ENCODE measurements around the gene FGD5.

FGD5 gene, protein sequence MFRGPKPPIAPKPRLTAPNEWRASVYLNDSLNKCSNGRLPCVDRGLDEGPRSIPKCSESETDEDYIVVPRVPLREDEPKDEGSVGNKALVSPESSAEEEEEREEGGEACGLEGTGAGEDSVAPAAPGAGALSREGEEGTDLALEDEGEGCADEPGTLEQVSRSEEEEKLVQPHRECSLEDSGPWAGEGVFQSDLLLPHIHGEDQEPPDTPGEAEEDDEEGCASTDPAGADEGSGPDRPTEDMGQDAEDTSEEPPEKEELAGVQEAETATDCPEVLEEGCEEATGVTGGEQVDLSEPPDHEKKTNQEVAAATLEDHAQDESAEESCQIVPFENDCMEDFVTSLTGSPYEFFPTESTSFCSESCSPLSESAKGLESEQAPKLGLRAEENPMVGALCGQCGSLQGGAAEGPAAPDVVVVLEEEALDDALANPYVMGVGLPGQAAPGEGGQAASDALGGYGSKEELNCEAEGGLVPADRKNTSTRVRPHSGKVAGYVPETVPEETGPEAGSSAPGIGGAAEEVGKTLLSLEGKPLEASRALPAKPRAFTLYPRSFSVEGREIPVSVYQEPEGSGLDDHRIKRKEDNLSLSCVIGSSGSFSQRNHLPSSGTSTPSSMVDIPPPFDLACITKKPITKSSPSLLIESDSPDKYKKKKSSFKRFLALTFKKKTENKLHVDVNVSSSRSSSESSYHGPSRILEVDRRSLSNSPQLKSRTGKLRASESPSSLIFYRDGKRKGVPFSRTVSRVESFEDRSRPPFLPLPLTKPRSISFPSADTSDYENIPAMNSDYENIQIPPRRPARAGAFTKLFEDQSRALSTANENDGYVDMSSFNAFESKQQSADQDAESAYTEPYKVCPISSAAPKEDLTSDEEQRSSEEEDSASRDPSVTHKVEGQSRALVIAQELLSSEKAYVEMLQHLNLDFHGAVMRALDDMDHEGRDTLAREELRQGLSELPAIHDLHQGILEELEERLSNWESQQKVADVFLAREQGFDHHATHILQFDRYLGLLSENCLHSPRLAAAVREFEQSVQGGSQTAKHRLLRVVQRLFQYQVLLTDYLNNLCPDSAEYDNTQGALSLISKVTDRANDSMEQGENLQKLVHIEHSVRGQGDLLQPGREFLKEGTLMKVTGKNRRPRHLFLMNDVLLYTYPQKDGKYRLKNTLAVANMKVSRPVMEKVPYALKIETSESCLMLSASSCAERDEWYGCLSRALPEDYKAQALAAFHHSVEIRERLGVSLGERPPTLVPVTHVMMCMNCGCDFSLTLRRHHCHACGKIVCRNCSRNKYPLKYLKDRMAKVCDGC (N-terminal part only)

DNA sequence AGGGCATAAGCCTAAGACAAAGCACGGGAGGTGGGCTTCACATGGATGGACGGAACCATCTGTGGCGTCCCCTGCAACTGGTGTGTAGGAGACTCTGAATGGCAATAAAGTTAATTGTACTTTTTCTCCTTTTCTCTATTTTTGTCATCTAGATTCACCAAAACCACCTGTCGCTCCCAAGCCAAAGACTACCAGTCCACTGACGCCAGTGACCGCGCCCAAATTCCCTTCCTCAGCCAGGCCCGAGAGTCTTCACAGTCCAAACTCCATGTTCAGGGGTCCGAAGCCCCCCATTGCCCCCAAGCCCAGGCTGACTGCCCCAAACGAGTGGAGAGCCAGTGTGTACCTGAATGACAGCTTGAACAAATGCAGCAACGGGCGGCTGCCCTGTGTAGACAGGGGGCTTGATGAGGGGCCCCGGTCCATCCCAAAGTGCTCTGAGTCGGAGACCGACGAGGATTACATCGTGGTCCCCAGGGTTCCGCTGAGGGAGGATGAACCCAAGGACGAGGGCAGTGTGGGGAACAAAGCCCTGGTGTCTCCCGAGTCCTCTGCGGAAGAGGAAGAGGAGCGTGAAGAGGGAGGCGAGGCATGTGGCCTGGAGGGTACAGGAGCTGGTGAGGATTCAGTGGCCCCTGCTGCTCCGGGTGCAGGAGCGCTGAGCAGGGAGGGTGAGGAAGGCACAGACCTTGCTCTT lies at the start of gene FGD5:
FGD5 (plus strand) TSS at position 159 of the 697 bp plus-strand sequence; CDS start at position 269, 110 bp downstream.
- no peak for DNase-seq

DNA sequence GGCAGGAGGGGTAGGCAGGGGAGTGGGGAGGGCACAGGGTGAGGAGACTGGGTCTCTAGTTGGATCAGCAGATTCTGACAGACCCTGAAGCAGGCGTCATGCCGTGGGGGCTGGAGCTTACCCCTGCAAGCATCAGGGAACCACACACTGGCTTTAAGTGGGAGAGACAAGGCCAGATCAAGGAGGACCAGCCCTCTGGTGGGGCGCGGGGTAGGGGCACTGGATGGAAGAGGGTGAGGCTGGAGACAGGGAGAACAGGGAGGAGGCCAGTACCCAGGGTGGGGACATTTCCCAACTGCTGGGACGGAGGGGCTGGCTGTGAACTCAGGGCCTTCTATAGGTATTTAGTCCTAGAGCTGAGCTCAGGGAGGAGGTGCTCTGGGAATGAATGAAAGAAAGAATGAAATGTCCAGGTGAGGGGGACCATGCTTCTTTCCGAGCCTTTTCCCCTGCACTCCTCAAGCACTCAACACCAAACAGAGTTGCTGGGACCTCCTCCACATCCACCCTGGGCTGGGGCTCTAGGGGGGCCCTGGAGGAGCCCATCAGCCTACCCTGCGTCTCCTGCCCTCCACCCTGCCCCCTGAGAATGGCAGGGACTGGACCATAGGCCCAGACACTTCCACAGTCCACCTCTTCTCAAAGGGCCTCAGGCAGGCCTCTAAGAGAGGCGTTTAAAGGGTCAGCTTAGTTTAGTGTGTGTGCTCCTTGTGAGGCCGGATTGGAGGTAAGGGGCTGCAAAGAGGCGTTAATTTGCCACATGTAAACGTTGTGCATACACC lies 49.0 kb upstream of the FGD5 start:
- DNase-seq: no peak

GRCh38 chr3:14770591-14770990 lies 48.2 kb upstream of the FGD5 start:
- DNase-seq: no peak

GRCh38 chr3:14771593-14772497 lies 46.9 kb upstream of the FGD5 start:
- no peak for DNase-seq

DNA sequence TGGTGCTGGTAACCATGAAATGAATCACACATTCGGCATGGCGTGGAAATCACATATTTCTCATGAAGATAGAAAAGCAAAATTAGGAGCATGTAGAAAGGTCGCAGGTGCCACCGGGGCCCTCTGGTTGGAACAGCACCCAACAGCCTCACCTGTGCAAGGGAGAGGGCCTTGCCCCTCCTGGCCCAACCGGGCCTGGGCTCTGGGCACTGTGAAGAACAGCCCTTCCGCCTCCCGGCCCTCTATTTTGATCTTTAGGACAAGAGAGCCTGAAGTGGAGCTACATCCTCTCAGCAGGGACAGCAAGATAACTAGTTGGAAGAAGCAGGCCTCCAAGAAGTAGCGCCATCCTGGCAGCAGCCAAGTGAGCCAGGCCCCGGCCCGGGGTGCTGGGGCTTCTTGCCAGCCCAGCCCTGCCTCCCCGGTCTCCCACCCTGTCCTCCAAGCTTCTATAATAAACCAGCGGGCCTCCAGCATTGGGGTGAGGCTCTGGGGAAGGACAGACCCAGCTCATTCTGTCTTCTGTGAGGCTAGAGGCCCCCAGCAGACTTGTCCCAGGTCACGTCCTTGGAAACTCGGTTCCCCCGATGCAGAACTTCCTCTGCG lies 46.1 kb upstream of the FGD5 start:
- DNase-seq: no peak

GRCh38 chr3:14773281-14773680 lies 45.5 kb upstream of the FGD5 start:
- DNase-seq: no peak

DNA sequence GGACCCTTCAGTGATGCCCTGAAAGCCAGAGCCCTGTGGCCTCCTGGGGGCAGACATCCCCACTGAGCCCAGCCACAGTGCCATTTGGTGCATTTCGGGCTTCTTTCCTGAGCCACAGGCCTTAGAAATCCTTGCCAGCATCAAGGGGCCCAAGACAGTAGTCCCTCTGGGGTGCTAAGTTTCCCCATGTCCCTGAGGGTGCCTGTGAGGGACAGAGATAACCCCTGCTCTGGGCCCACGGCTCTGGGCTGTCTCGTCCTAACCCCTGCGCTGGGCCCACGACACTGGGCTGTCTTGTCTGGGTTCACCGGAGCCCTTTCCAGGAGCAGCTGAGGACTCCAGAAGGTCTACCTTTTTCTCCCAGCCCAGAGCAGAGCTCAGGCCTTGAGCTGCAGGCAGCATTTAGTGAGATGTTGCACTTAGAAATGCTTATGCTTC lies 45.1 kb upstream of the FGD5 start:
- DNase-seq: no peak

DNA sequence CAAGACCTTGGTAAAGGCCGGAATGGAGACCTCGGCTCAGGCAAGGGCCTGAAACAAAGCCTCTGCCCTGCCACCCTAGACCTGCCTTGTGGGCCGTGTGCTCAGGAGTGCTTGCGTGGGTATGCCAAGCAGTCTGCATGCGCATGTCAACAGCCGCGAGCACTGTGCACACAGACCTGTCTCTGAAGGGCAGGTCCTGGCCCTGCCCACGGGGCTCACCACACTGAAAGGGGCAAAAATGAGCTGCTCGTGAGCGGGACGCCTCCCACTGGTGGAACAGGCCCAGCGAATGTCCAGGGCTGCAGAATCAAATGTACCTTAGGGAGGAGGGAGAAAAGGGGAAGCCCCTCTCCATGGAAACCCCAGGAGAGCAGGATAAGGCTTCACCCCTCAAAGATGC lies 44.3 kb upstream of the FGD5 start:
- DNase-seq: no peak

DNA sequence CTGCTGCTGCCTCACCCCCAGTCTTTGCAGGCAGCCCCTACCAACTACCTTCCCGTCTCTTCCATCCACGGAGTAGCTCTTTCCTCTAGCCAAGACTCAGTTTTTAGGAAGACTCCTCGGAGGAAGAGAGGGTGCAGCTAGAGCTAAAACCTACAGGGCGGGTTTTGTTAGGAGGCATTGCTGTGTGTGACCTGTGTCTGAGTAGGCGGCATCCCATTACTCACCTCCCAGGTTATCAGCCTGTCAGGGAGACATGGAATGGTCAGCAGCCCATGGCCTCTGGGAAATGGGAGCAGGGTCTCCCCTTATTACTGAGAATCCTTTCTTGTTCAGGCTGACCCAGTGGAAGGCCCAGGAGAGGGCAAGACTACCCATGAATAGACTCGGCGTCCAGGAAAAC lies 43.8 kb upstream of the FGD5 start:
- no peak for DNase-seq

DNA sequence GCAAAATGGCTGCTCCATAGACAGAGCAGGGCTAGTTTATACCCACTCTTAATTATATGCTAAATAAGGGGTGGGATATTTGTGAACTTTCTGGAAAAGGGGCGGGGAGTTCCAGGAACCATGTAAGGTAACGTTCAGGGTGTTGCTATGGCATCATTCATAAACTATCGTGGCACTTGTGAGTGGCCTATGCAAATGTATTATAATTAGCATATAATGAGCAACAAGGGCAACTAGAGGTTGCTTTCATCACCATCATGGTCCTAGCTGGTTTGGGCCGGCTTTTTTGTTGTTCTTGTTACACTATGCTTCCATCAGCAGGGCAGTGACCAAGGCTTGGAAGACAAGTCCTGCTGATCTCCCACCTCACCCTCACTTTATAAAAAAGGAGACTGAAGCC lies 43.2 kb upstream of the FGD5 start:
- no peak for DNase-seq

- DNase-seq: no peak
Measured at GRCh38 chr3:14779069-14779685, 39.6 kb upstream of the FGD5 start.

DNA sequence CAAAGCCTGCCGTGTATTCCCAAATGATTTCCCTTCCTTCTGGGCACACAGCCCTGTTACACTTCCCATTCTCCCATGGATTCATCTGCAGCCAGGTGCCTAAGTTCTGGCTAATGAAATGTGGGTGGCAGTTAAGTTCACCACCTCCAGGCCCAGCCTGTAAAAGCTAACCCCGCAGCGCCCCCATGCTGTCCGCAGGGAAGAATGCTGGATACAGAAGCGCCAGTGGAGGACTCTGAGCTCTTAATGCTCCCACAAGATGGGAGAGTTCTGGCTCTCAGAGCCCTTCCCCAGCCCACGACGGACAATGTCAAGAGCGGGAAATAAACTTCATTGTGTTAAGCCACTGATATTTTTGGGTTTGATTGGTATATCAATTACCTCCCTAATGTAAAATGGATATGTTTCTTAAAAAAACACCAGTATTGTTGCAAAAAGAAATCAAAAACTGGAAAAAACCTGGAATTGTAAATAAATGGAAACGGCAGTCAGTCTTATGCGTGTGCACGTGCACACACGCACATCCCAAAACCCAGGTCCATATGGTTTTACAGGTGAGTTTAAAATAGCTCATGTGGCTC lies 37.7 kb upstream of the FGD5 start:
- no peak for DNase-seq

DNA sequence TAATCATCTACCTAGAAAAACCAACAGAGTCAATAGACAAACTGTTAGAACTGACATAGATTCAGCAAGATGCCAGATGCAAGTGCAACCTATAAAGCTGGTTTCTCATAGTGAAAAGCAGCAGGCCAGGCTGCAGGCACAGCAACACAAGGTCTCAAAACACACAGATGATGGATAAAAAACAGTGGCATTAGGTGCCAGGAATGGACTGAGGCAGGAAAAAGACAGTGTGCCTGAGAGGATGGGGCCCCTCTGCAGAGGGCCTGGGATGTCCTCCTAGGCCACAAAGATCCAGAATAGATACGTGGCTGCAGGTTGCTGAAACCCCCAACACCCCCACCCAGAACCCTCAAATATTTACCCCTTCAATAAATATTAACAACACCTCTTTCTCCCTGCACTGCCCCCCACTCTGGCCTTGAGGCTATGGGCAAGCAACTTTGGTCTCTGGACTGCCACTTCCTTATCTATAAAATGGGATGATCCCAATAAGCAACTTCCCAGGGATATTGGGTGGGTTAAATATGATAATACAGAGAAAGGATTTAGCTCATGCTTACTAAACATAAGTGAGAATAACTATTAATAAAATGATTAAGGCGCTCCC lies 35.2 kb upstream of the FGD5 start:
- no peak for DNase-seq

- no peak for DNase-seq
Measured at GRCh38 chr3:14784087-14784681, 34.6 kb upstream of the FGD5 start.

GRCh38 chr3:14785207-14786155 lies 33.3 kb upstream of the FGD5 start:
- no peak for DNase-seq

DNA sequence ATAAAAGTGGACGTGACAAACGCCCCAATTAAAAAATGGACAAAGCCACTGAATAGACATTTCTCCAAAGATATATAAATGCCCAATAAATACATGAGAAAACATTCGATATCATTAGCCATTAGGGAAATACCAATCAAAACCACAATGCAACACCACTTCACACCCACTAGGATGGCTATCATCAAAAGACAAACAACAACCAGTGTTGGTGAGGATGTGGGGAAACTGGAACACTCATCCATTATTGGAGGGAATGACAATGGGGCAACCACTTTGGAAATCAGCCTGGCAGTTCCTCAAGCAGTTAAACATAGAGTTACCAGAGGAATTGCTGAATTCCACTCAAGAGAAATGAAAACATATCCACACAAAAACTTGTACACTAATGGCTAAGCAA lies 32.4 kb upstream of the FGD5 start:
- no peak for DNase-seq

- no peak for DNase-seq
Measured at GRCh38 chr3:14787630-14788029, 31.1 kb upstream of the FGD5 start.

All from CD4-positive, alpha-beta T cell treated with Interleukin-15 for 1 hour (primary cell).